SK-N-MC (cell line): ENCODE results near the gene GPR132.

Experiments
- DNase-seq: peaks from one replicate; pipeline ENCODE4 v3.0.0-alpha.2; 2011; ENCODE audit warnings: low read depth, low spot score
- H3K27ac ChIP-seq: fragments of 200-600 bp; sonication (generic); 2 replicates; pipeline ENCODE4 v1.5.1; 2016; ENCODE audit warnings: mixed run types
- H3K36me3 ChIP-seq: fragments of 200-600 bp; sonication (generic); 2 replicates; pipeline ENCODE4 v1.6.1; 2017; ENCODE audit warnings: antibody characterized with exemption, low read length, mixed read lengths; ENCODE audit not compliant: insufficient read depth
- H3K4me3 ChIP-seq: fragments of 200-600 bp; sonication (generic); 2 replicates; pipeline ENCODE4 v1.5.1; 2016
- H3K9ac ChIP-seq: fragments of 200-600 bp; sonication (generic); 2 replicates; pipeline ENCODE4 v1.8.0; 2017; ENCODE audit warnings: mixed run types, mixed read lengths; ENCODE audit not compliant: insufficient read length
- H3K9me3 ChIP-seq: fragments of 200-600 bp; sonication (generic); 2 replicates; pipeline ENCODE4 v1.6.1; 2017; ENCODE audit warnings: low read depth, mild to moderate bottlenecking, antibody characterized with exemption, low read length, moderate library complexity, mixed read lengths
- EZH2 ChIP-seq: fragments of 200-600 bp; sonication (generic); IDR thresholded peaks from one replicate; pipeline ENCODE4 v1.6.1; 2017; ENCODE audit warnings: antibody characterized with exemption
- FOXP2 ChIP-seq: optimal IDR thresholded peaks from 2 replicates; pipeline ENCODE3; 2011; ENCODE audit warnings: mild to moderate bottlenecking, moderate library complexity; ENCODE audit not compliant: insufficient read depth; ENCODE audit errors: extremely low read length, control extremely low read depth
- POLR2AphosphoS5 ChIP-seq: IDR thresholded peaks from 2 replicates; pipeline ENCODE4 v1.6.1; 2012; ENCODE audit warnings: mild to moderate bottlenecking, low read depth, low read length, borderline replicate concordance

The GPR132 gene

GRCh38 chr14:105023791-105024480, 41.3 kb downstream of the GPR132 start:
- TF ChIP-seq POLR2AphosphoS5 (no peak), FOXP2 (no peak), EZH2 (no peak)
- no peak overlapping the region for H3K4me3 ChIP-seq
- no peak overlapping the region for H3K9ac ChIP-seq
- no peak overlapping the region for H3K27ac ChIP-seq
- H3K9me3 ChIP-seq: no peaks in the 10 kb centered on the region; the same call in 1 of the 2 replicates
- no peak for DNase-seq
- peaks cover 11% of the 10 kb centered on the region for H3K36me3 ChIP-seq

- Histone ChIP-seq H3K4me3 (no peak overlapping the region), H3K9ac (no peak overlapping the region), H3K27ac (no peak overlapping the region), H3K36me3 (peaks cover 16% of the 10 kb centered on the region), H3K9me3 (no peaks in the 10 kb centered on the region; the same call in 1 of the 2 replicates)
- no peak for DNase-seq
- TF ChIP-seq EZH2: no peak
- no peak for TF ChIP-seq POLR2AphosphoS5
- TF ChIP-seq FOXP2: no peak
Observed at GRCh38 chr14:105023144-105023543, 42.1 kb downstream of the GPR132 start.

- H3K36me3 ChIP-seq: peaks cover 22% of the 10 kb centered on the region
- DNase-seq: no peak
- no peaks in the 10 kb centered on the region; the same call in 1 of the 2 replicates for H3K9me3 ChIP-seq
- peak overlapping the region; percentile 95 for H3K4me3 ChIP-seq
- TF ChIP-seq EZH2 (no peak), FOXP2 (no peak), POLR2AphosphoS5 (no peak)
- H3K9ac ChIP-seq: peak overlapping the region; percentile 99
- no peak overlapping the region for H3K27ac ChIP-seq
Observed at GRCh38 chr14:105022276-105022670, 43.0 kb downstream of the GPR132 start.

DNA sequence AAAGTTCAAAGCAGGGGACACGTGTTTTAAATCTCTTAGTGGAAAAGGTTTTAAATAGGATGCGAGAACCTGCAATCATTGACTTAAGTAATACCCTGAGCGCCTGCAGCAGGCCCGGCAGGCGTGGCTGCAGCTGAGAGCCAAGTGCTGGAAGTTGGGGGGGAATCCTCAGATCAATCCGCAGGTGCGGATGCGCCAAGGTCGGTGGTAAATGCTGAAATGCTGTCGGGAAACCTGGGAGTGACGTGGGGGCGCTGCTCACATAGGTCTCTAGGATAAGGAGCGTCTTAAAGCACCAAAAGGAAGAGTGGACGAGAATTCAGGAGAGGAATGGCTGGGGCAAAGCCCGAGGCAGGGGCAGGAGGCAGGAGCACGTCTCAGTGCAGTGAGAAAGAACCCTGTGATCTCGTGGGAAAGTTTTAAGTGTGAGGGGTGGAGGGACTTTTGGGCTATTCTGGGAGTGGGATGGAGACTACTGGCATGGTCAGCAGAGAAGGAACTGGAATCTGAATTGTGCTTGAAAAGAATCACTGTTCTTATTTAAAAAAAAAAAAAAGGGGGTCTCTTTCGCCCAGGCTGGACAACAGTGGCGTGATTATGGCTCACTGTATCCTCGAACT, 43.5 kb downstream of the GPR132 start:
- H3K9me3 ChIP-seq: no peaks in the 10 kb centered on the region; the same call in 1 of the 2 replicates
- H3K9ac ChIP-seq: peak overlapping the region; percentile 99
- TF ChIP-seq EZH2 (no peak), POLR2AphosphoS5 (no peak), FOXP2 (no peak)
- peak overlapping the region; percentile 81 for H3K27ac ChIP-seq
- DNase-seq: no peak
- peaks cover 24% of the 10 kb centered on the region for H3K36me3 ChIP-seq
- H3K4me3 ChIP-seq: peak overlapping the region; percentile 95

DNA sequence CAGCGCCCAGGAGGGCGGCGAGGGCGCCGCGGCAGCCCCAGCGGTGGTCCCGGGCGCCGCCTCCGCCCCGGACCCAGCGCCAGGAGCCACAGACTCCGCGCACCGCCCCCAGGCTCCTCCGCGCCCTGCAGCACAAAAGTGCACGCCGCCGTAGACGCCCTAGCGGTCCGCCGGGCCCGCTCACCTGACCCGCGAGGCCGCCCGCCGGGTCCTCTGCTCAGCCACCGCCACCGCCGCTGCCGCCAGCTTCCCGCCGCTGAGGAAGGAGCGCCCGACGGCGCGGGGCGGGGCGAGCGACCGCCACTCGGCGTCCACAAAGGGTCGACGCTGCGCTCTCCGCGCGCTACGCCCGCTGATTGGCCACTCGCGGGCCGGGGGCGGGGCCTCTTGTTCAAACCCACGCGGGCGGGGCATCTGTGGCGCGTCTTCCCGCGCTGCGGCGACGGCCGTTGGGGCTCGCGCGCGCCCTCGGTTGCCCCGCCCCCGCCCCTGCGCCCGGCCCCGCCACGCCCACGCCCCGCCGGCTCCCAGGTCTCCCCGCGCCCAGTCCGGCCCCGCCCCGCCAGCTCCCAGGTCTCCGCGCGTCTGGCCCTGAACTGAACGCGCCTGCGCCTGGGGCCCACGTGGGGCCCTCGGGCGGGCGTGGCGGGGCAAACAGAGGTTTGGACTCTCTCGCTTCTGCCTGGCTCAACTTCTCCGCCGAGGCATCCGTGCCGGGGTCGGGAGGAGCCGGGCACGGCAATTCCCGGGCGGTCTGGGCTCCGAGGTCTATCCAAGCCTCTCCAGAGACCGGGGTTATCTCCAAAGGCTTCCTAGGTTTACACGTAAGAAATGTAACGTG, 44.2 kb downstream of the GPR132 start, which contains the start of gene CDCA4:
TSS of gene CDCA4 (minus strand) at position 269 of the 841 bp plus-strand sequence. CDS start 9,154 bp downstream, outside the sequence.
- no peak for DNase-seq
- no peak for TF ChIP-seq EZH2
- TF ChIP-seq FOXP2: no peak
- TF ChIP-seq POLR2AphosphoS5: peak; percentile 92
- peak within 1 kb of the TSS; percentile 99 for H3K9ac ChIP-seq
- H3K9me3 ChIP-seq: no peaks in the 10 kb centered on the region; the same call in 1 of the 2 replicates
- H3K27ac ChIP-seq: peak within 1 kb of the TSS; percentile 85
- H3K36me3 ChIP-seq: peaks cover 29% of the 10 kb centered on the region
- H3K4me3 ChIP-seq: peak within 1 kb of the TSS; percentile 95

DNA sequence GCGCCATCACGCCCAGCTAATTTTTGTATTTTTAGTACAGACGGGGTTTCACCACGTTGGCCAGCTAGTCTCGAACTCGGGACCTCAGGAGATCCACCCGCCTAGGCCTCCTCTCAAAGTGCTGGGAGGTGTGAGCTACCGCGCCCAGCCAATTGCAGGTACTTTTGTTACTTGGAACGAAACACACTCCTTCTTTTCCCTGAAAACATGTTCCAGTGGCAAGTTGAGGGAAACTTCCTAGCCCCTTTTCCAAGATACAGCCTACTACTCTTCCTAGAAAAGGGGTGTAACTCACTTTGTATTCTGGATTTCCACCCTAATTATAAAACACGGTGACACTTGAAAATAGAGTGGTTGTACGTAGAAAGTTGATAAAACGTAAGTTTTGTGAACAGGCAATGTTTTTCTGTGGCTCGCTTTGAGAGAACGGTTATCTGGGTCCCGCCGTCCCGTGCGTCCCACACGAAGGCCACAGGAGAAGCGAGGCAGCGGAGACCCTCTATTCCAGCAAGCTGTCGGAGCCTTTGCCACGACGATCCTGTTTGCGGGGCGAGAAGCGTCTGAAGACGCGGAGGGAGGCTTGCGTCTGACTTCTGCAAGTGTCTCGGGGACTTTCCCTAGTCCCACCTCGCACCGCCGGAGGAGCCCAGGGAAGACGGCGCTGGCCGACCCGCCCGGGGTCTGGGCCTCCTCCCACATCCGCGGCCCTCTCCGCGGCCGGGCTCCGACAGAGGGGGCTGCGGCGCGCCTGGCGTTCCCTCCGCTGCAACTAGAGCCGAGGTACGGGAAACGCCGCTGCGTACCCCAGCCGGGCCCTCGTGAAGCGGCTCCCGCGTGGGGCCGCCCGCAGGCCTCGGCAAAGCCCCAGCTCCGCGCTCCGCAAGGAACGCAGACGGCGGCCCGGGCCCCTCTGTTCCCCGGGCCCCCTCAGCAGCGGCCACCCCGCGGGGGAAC, 45.1 kb downstream of the GPR132 start:
- H3K9ac ChIP-seq: peak overlapping the region; percentile 95
- peaks cover 29% of the 10 kb centered on the region for H3K36me3 ChIP-seq
- peak overlapping the region; percentile 88 for H3K4me3 ChIP-seq
- no peak for DNase-seq
- H3K9me3 ChIP-seq: no peaks in the 10 kb centered on the region; the same call in 1 of the 2 replicates
- peak overlapping the region; percentile 85 for H3K27ac ChIP-seq
- TF ChIP-seq FOXP2: no peak
- TF ChIP-seq POLR2AphosphoS5: no peak
- TF ChIP-seq EZH2: no peak

DNA sequence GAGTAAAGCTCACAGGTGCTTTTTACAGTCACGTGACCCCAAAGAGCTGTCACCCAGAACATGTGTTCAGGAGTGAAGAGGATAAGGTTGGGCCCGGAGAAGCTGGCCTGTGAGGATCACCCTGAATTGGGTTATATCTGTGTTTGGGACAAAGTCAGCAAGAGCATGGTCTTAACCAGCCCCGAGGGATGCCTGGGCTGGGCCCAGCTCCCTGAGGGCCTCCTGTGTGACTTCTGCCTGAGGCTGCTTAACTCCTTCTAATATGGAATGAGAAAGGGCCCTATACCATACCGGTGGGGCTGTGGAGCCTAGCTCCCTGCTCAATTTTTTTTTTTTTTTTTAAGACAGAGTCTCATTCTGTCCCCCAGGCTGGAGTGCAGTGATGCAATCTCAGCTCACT, 46.8 kb downstream of the GPR132 start:
- Histone ChIP-seq H3K27ac (no peak overlapping the region), H3K9me3 (no peaks in the 10 kb centered on the region; the same call in 1 of the 2 replicates), H3K36me3 (peaks cover 29% of the 10 kb centered on the region), H3K9ac (peak overlapping the region; percentile 28), H3K4me3 (peak overlapping the region; percentile 45)
- no peak for DNase-seq
- TF ChIP-seq FOXP2: no peak
- TF ChIP-seq EZH2: no peak
- no peak for TF ChIP-seq POLR2AphosphoS5
